H1 (cell line): Measurements from ENCODE around the gene NLGN4X.

Experiments used
- EGR1 ChIP-seq: IDR thresholded peaks from 2 replicates; pipeline ENCODE4 v1.6.1; 2011; ENCODE audit warnings: low read depth, low read length, borderline replicate concordance
- JUN ChIP-seq: IDR thresholded peaks from 2 replicates; pipeline ENCODE4 v1.6.1; 2011; ENCODE audit warnings: low read depth, mild to moderate bottlenecking, improper control_type of control experiment, low read length
- NRF1 ChIP-seq: IDR thresholded peaks from 2 replicates; pipeline ENCODE4 v1.6.1; 2011; ENCODE audit warnings: mild to moderate bottlenecking, low read depth, low read length, improper control_type of control experiment

DNA sequence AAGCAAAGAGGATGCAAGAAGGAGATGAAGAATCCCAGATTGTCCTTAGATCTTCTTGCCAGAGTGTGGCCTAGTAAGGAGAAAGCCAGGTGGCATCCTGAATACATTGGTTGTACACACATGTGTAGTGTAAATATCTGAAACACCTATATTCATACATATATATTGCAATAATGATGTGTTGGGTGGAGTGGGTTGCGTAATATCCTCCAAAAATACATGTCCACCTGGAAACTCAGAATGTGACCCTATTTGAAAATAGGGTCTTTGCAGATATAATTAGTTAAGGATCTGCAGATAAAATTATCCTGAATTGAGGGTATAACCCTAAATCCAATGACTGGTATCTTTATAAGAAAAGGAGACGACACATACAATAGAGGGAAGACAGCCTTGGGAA is 216.3 kb downstream of the NLGN4X start:
- no peak for TF ChIP-seq NRF1
- no peak for TF ChIP-seq EGR1
- no peak for TF ChIP-seq JUN
